SK-N-SH (cell line): ENCODE results near the gene EFEMP2. TPM values are rescaled to one million over a fixed set of nuclear protein-coding genes. Genes with fewer than 3 reads are reported as not detected.

ENCODE experiments used
- CTCF ChIA-PET: fragments of 300-600, 350-600 bp; formaldehyde crosslinking; extraction: SDS; loops from one replicate; lab custom pipeline; 2021; lab: Yijun Ruan, JAX
- POLR2A ChIA-PET: fragments of 350-600 bp; sonication (Branson Sonifier 250); formaldehyde crosslinking; extraction: SDS; loops from one replicate; lab custom pipeline; 2020; ENCODE audit warnings: antibody characterized with exemption, inconsistent platforms; lab: Yijun Ruan, JAX
- DNase-seq: peaks from one replicate; pipeline ENCODE4 v3.0.0; 2012
- H2AFZ ChIP-seq: fragments of 200-600 bp; sonication (generic); 2 replicates; pipeline ENCODE4 v1.8.1; 2016; ENCODE audit warnings: antibody characterized with exemption, mild to moderate bottlenecking, low read depth
- H3F3A ChIP-seq: fragments of 200-600 bp; sonication (generic); replicated peaks from 2 replicates; pipeline ENCODE3; 2016; ENCODE audit warnings: antibody characterized with exemption, mild to moderate bottlenecking; ENCODE audit not compliant: insufficient read depth
- H3K27ac ChIP-seq, 2 experiments: fragments of 200-500 bp in 1 of 2; fragments of 200-600 bp in 1 of 2; sonication (Bioruptor generic) in 1 of 2; sonication (generic), shearing (Covaris generic) in 1 of 2; 2 replicates each; pipeline versions ENCODE4 v1.5.1 to v1.6.1; 2014 to 2016; ENCODE audit warnings: low read depth in 2 of 2, inconsistent platforms in 1 of 2, low read length in 1 of 2, mild to moderate bottlenecking in 1 of 2, mixed read lengths in 1 of 2
- H3K27me3 ChIP-seq: fragments of 200-600 bp; sonication (generic), shearing (Covaris generic); 2 replicates; pipeline ENCODE4 v1.6.1; 2016; ENCODE audit warnings: mixed run types; ENCODE audit not compliant: insufficient read depth
- H3K36me3 ChIP-seq, 2 experiments: fragments of 200-500 bp in 1 of 2; fragments of 200-600 bp in 1 of 2; sonication (Bioruptor generic) in 1 of 2; sonication (generic) in 1 of 2; replicated peaks in 1 of 2; 2 replicates each; pipeline versions ENCODE3 to v1.5.1; 2014 to 2016; ENCODE audit warnings: low read length in 1 of 2, mild to moderate bottlenecking in 1 of 2; ENCODE audit not compliant: insufficient read depth in 2 of 2, control insufficient read depth in 1 of 2
- H3K4me1 ChIP-seq, 2 experiments: fragments of 200-500 bp in 1 of 2; fragments of 200-600 bp in 1 of 2; sonication (Bioruptor generic) in 1 of 2; sonication (generic), shearing (Covaris generic) in 1 of 2; 2 replicates each; pipeline versions ENCODE4 v1.5.1 to v1.6.1; 2014 to 2016; ENCODE audit warnings: low read depth in 1 of 2, low read length in 1 of 2, mixed run types in 1 of 2; ENCODE audit not compliant: insufficient read depth in 2 of 2, control insufficient read depth in 1 of 2
- H3K4me2 ChIP-seq: fragments of 200-600 bp; sonication (generic), shearing (Covaris generic); 2 replicates; pipeline ENCODE4 v1.6.1; 2017; ENCODE audit warnings: mixed run types
- H3K4me3 ChIP-seq, 2 experiments: fragments of 200-500 bp in 1 of 2; fragments of 200-600 bp in 1 of 2; sonication (Bioruptor generic) in 1 of 2; sonication (generic), shearing (Covaris generic) in 1 of 2; 2 replicates each; pipeline versions ENCODE4 v1.5.1 to v1.8.1; 2014 to 2016; ENCODE audit warnings: low read depth in 2 of 2, inconsistent platforms in 1 of 2, low read length in 1 of 2, mild to moderate bottlenecking in 1 of 2, mixed read lengths in 1 of 2, moderate library complexity in 1 of 2
- H3K79me2 ChIP-seq: fragments of 200-600 bp; sonication (generic); 2 replicates; pipeline ENCODE4 v1.8.1; 2017; ENCODE audit warnings: mild to moderate bottlenecking; ENCODE audit not compliant: insufficient read depth
- H3K9ac ChIP-seq: fragments of 200-600 bp; sonication (generic); 2 replicates; pipeline ENCODE4 v1.6.1; 2017; ENCODE audit warnings: mixed run types
- H3K9me2 ChIP-seq: fragments of 200-600 bp; sonication (generic); 2 replicates; pipeline ENCODE4 v1.6.1; 2017; ENCODE audit warnings: mixed run types
- H3K9me3 ChIP-seq: fragments of 200-600 bp; sonication (generic); 2 replicates; pipeline ENCODE4 v1.6.1; 2017; ENCODE audit warnings: mixed run types, mild to moderate bottlenecking, moderate library complexity
- H4K20me1 ChIP-seq: fragments of 200-600 bp; sonication (generic); 2 replicates; pipeline ENCODE4 v1.6.1; 2017; ENCODE audit warnings: mild to moderate bottlenecking, mixed run types; ENCODE audit not compliant: insufficient read depth
- CTCF ChIP-seq: fragments of 200-600 bp; sonication (generic); IDR thresholded peaks from 2 replicates; pipeline ENCODE4 v1.6.1; 2017; ENCODE audit warnings: antibody characterized with exemption, mild to moderate bottlenecking, moderate library complexity
- ELF1 ChIP-seq: IDR thresholded peaks from 2 replicates; pipeline ENCODE4 v1.4.0; 2012
- EP300 ChIP-seq, 2 experiments: IDR thresholded peaks; 2 replicates each; pipeline versions ENCODE4 v1.4.0 to v1.6.1; 2012; ENCODE audit warnings: borderline replicate concordance in 1 of 2, low read depth in 1 of 2, low read length in 1 of 2
- EZH2phosphoT487 ChIP-seq: fragments of 200-600 bp; sonication (generic); IDR thresholded peaks from 2 replicates; pipeline ENCODE4 v1.6.1; 2017; ENCODE audit warnings: low read depth, mixed run types, mild to moderate bottlenecking, antibody characterized with exemption, moderate library complexity, borderline replicate concordance
- FOSL2 ChIP-seq: IDR thresholded peaks from 2 replicates; pipeline ENCODE4 v1.4.0; 2012; ENCODE audit warnings: low read depth, mild to moderate bottlenecking, moderate library complexity, borderline replicate concordance
- GATA2 ChIP-seq: sonication (generic); formaldehyde crosslinking; IDR thresholded peaks from 2 replicates; pipeline ENCODE4 v1.5.0; 2020; ENCODE audit warnings: mild to moderate bottlenecking, missing genetic modification reagents
- IRF3 ChIP-seq: fragments of 150-350 bp; IDR thresholded peaks from 2 replicates; pipeline ENCODE4 v1.6.1; 2016; ENCODE audit warnings: mild to moderate bottlenecking, low read depth, low read length
- JUND ChIP-seq: IDR thresholded peaks from 2 replicates; pipeline ENCODE4 v1.4.0; 2012
- MXI1 ChIP-seq: IDR thresholded peaks from 2 replicates; pipeline ENCODE4 v1.6.1; 2012; ENCODE audit warnings: mild to moderate bottlenecking, low read depth, low read length, improper control_type of control experiment
- NFIC ChIP-seq: IDR thresholded peaks from 2 replicates; pipeline ENCODE4 v1.4.0; 2012; ENCODE audit warnings: borderline replicate concordance
- PBX3 ChIP-seq: IDR thresholded peaks from 2 replicates; pipeline ENCODE4; 2012
- POLR2AphosphoS5 ChIP-seq: IDR thresholded peaks from 2 replicates; pipeline ENCODE4 v1.6.1; 2012; ENCODE audit warnings: low read depth, low read length
- RAD21 ChIP-seq: IDR thresholded peaks from 2 replicates; pipeline ENCODE4 v1.6.1; 2012; ENCODE audit warnings: mild to moderate bottlenecking, low read length
- REST ChIP-seq: IDR thresholded peaks from 2 replicates; pipeline ENCODE4 v1.6.1; 2012; ENCODE audit warnings: mild to moderate bottlenecking, low read depth, low read length, moderate library complexity
- RFX5 ChIP-seq: IDR thresholded peaks from 2 replicates; pipeline ENCODE4 v1.6.1; 2012; ENCODE audit warnings: mild to moderate bottlenecking, improper control_type of control experiment, low read length
- RXRA ChIP-seq: IDR thresholded peaks from 2 replicates; pipeline ENCODE4 v1.4.0; 2012; ENCODE audit warnings: low read depth, mild to moderate bottlenecking, borderline replicate concordance
- TAF1 ChIP-seq: IDR thresholded peaks from 2 replicates; pipeline ENCODE4 v1.6.1; 2012; ENCODE audit warnings: low read depth, mild to moderate bottlenecking, low read length, moderate library complexity, borderline replicate concordance
- TCF12 ChIP-seq: IDR thresholded peaks from 2 replicates; pipeline ENCODE4 v1.4.0; 2012
- TEAD4 ChIP-seq: IDR thresholded peaks from 2 replicates; pipeline ENCODE4 v1.4.0; 2012; ENCODE audit warnings: mild to moderate bottlenecking, borderline replicate concordance; ENCODE audit not compliant: insufficient read depth
- WGBS: methylation state at CpG from one replicate; pipeline ENCODE4 v1.1.6; 2017; ENCODE audit warnings: low lambda C conversion rate; 5-methylcytosine and 5-hydroxymethylcytosine counted together
- polyA plus RNA-seq, 3 experiments: library from polyadenylated mRNA; depleted of rRNA; stranded (reverse); fragments of >200 nt; gene quantifications; 2 replicates each; pipeline ENCODE4 v1.2.3, GENCODE V29; 2012
- TF ChIP-seq, protein P1 (sequence below): IDR thresholded peaks from 2 replicates; pipeline ENCODE4 v1.4.0; 2012; ENCODE audit warnings: low read depth

EFEMP2 gene
- polyA plus RNA-seq, 1 of the 3 experiments (the other 2 are of a cell fraction) = 203 TPM

GRCh38 chr11:65866509-65867283, 5.9 kb downstream of the EFEMP2 start (continued):
- TF ChIP-seq, protein P1, sequence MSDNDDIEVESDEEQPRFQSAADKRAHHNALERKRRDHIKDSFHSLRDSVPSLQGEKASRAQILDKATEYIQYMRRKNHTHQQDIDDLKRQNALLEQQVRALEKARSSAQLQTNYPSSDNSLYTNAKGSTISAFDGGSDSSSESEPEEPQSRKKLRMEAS = no peak

- no peak for TF ChIP-seq REST
- TF ChIP-seq TAF1 = no peak
- no peak for TF ChIP-seq ELF1
- no peak for TF ChIP-seq RXRA
- TF ChIP-seq RAD21 = no peak
- no peak for TF ChIP-seq TCF12
- no peak; the same call in 1 of the 2 replicates for TF ChIP-seq POLR2AphosphoS5
- no peak for TF ChIP-seq JUND
- no peak for TF ChIP-seq RFX5
- TF ChIP-seq EZH2phosphoT487 = no peak
- TF ChIP-seq NFIC = no peak
- no peak for TF ChIP-seq PBX3
- no peak for TF ChIP-seq FOSL2
- TF ChIP-seq IRF3 = no peak
- TF ChIP-seq EP300 (IDR thresholded peaks at IDR 0.05; ENCODE audit: borderline replicate concordance in 1 of 2, low read depth in 1 of 2, low read length in 1 of 2) = no peak
- no peak for TF ChIP-seq TEAD4
- TF ChIP-seq GATA2 (CRISPR knock-in tag) = no peak
- no peak for TF ChIP-seq MXI1
- no peak for TF ChIP-seq CTCF
- Histone ChIP-seq H3K4me3 (no peak overlapping the region), H3K4me2 (no peak overlapping the region), H3K4me1 (peaks cover 11 to 18% of the 10 kb centered on the region in 2 experiments; a peak in 3 of 4 replicates), H3K27me3 (no peaks in the 10 kb centered on the region), H3K27ac (no peak overlapping the region; a peak in 1 of 4 replicates), H3K79me2 (peaks cover 50% of the 10 kb centered on the region), H3K9me3 (no peaks in the 10 kb centered on the region), H3K9ac (no peak overlapping the region), H3K9me2 (no peaks in the 10 kb centered on the region), H2AFZ (no peak overlapping the region), H3K36me3 (peaks cover 52 to 87% of the 10 kb centered on the region in 2 experiments), H3F3A (peaks cover 55% of the 10 kb centered on the region), H4K20me1 (no peaks in the 10 kb centered on the region; the same call in 1 of the 2 replicates)
- DNase-seq = no peak
- CTCF ChIA-PET = interaction anchor here (1.0 to 18.4 kb wide), 2 partner anchors 20 to 51 kb away, joined by 3 to 374 read pairs; partner anchors contain the start of genes CCDC85B, CTSW and FIBP
- 95% methylated on average over 9 of the region's 9 CpGs for WGBS
- POLR2A ChIA-PET = interaction anchor here (0.6 to 1.5 kb wide), 3 partner anchors 11 to 19 kb away, joined by 3 to 5 read pairs (median 3); no protein-coding TSS in a partner anchor
Observed at GRCh38 chr11:65865550-65866172, 6.9 kb downstream of the EFEMP2 start.
